Measurements from ENCODE around the gene ELOVL2. TPM values are rescaled to one million over a fixed set of nuclear protein-coding genes. Genes with fewer than 3 reads are reported as not detected.
"Not testable (repeated sequence)": the region's sequence is repeated elsewhere in the genome, so short reads cannot be mapped to it uniquely, and the experiment has no call there.

The ELOVL2 gene
- total RNA-seq, 1 donor from 2014 or later: 0.52 TPM

DNA sequence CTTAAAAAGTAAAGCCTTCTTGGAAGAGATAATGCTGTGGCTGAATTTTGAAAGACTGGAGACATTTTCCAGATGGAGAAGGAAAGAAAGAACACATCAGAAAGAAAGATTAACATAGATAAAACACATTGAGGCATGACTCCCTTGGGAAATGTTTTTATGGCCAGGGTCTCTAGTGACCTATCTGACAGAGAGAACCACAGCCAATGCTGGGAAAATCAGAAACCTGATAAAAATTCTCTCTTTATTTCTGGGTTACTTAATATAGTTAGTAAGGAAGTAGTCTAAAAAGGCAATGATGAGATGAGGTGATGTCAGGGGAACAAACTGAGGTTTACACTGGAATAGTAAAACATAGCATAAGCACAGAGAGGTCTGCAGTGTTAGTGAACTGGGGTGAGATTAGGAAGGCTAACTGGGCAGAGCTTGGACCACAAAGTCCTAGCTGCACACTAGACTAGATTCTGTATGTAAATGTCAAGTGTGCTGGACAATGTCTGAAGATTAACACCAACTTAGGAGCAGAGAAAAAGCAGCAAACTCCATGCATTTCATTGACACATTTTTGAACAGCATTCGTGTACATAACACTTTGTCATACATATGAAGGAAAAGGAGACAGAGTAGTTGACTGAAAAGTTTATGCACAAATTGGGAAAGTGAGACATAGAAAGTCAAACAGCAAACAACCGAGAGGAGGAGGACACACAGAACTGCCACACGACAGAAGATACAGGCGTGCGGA, 31.0 kb downstream of the ELOVL2 start:
- H3K27me3 ChIP-seq (ENCODE audit: control insufficient read depth in 3 of 3, insufficient read depth in 3 of 3, low read length in 3 of 3): peaks cover 2 to 6% (median 4%) of the 10 kb centered on the region in 3 donors
- peaks cover 0 to 2% (median 0%) of the 10 kb centered on the region in 3 donors for H3K4me1 ChIP-seq (ENCODE audit: control insufficient read depth in 3 of 3, insufficient read depth in 3 of 3, low read length in 3 of 3)
- no peak overlapping the region for H3K27ac ChIP-seq (ENCODE audit: low read depth, low read length)
- no peak overlapping the region for H3K4me3 ChIP-seq (ENCODE audit: low read length in 3 of 3)
- no peaks in the 10 kb centered on the region for H3K36me3 ChIP-seq (ENCODE audit: control insufficient read depth in 3 of 3, insufficient read depth in 3 of 3, low read length in 3 of 3)
- no peaks in the 10 kb centered on the region for H3K9me3 ChIP-seq (ENCODE audit: control insufficient read depth in 3 of 3, low read length in 3 of 3)
- no peak overlapping the region for H3K9ac ChIP-seq (ENCODE audit: low read depth in 1 of 3, low read length in 3 of 3)

DNA sequence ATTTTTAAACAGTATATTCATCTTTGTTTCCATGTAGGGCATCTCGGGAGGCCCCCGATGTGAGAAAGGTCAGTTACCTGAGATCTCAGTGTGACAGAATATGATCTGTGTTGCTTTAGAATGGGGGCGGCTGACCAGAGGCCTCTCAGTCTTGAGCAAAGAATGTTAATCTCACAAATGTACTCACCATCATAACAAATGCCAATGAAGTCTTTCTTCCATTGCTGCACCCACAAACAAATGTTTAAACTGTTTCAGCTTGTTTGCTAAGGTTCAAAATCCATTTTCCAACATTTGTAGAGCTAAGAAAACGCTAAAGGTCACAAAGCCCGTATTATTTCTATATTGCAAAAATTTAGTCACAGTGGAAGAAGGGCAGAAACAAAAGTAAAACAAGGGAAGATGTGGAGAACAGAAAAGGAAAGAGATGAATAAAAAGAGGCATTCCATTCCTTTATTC, 31.8 kb downstream of the ELOVL2 start:
- Histone ChIP-seq H3K27me3 (ENCODE audit: control insufficient read depth in 3 of 3, insufficient read depth in 3 of 3, low read length in 3 of 3) (peaks cover 2 to 6% (median 4%) of the 10 kb centered on the region in 3 donors), H3K9ac (ENCODE audit: low read depth in 1 of 3, low read length in 3 of 3) (no peak overlapping the region), H3K36me3 (ENCODE audit: control insufficient read depth in 3 of 3, insufficient read depth in 3 of 3, low read length in 3 of 3) (no peaks in the 10 kb centered on the region), H3K4me1 (ENCODE audit: control insufficient read depth in 3 of 3, insufficient read depth in 3 of 3, low read length in 3 of 3) (peaks cover 0 to 2% (median 0%) of the 10 kb centered on the region in 3 donors), H3K27ac (ENCODE audit: low read depth, low read length) (no peak overlapping the region), H3K4me3 (ENCODE audit: low read length in 3 of 3) (no peak overlapping the region), H3K9me3 (ENCODE audit: control insufficient read depth in 3 of 3, low read length in 3 of 3) (no peaks in the 10 kb centered on the region)

DNA sequence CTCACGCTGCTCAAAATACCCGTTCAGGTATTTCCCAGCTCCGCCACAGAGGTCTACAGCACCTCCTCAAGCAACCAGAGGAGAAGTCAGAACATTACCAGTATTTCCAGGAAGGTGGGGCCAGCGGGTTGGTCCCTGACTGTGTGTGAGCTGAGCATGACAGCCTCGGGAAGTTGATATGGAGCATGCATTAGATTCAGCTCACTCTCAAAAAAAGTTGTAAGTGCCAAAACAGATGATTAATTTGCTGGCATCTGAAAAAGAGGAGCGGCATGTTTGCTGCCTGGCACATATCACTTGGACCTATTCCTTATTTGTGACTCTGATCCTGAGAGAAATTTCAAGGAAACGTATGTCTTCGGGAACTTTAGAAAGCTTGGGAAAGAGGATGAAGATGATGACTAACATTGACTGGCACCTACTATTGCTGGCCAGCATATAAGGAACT, 32.3 kb downstream of the ELOVL2 start:
- Histone ChIP-seq H3K9me3 (ENCODE audit: control insufficient read depth in 3 of 3, low read length in 3 of 3) (no peaks in the 10 kb centered on the region), H3K27ac (ENCODE audit: low read depth, low read length) (no peak overlapping the region), H3K27me3 (ENCODE audit: control insufficient read depth in 3 of 3, insufficient read depth in 3 of 3, low read length in 3 of 3) (peaks cover 2 to 6% (median 4%) of the 10 kb centered on the region in 3 donors), H3K4me3 (ENCODE audit: low read length in 3 of 3) (no peak overlapping the region), H3K9ac (ENCODE audit: low read depth in 1 of 3, low read length in 3 of 3) (no peak overlapping the region), H3K36me3 (ENCODE audit: control insufficient read depth in 3 of 3, insufficient read depth in 3 of 3, low read length in 3 of 3) (no peaks in the 10 kb centered on the region), H3K4me1 (ENCODE audit: control insufficient read depth in 3 of 3, insufficient read depth in 3 of 3, low read length in 3 of 3) (peaks cover 0 to 2% (median 0%) of the 10 kb centered on the region in 3 donors)

DNA sequence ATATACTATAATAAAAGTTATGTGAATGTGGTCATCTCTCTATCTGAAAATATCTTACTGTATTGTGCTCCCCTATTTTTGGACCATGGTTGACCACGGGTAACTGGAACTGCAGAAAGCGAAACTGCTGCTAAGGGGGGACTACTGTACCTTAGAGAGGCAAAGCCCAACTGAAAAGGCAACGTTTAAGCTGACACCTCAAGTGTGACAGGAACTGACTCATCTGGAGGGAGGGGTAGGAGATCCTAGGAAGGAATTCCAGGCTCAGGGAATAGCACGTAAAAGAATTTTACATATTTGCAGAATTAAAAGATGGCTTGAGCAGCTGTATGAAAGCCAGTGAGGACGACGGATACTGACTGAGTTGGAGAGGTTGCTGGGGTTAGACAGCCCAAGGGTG, 34.8 kb downstream of the ELOVL2 start:
- Histone ChIP-seq H3K36me3 (ENCODE audit: control insufficient read depth in 3 of 3, insufficient read depth in 3 of 3, low read length in 3 of 3) (no peaks in the 10 kb centered on the region), H3K4me1 (ENCODE audit: control insufficient read depth in 3 of 3, insufficient read depth in 3 of 3, low read length in 3 of 3) (peaks cover 0 to 2% (median 0%) of the 10 kb centered on the region in 3 donors), H3K27ac (ENCODE audit: low read depth, low read length) (no peak overlapping the region), H3K4me3 (ENCODE audit: low read length in 3 of 3) (no peak overlapping the region), H3K9me3 (ENCODE audit: control insufficient read depth in 3 of 3, low read length in 3 of 3) (no peaks in the 10 kb centered on the region), H3K9ac (ENCODE audit: low read depth in 1 of 3, low read length in 3 of 3) (no peak overlapping the region), H3K27me3 (ENCODE audit: control insufficient read depth in 3 of 3, insufficient read depth in 3 of 3, low read length in 3 of 3) (peaks cover 2 to 4% (median 3%) of the 10 kb centered on the region in 3 donors)

DNA sequence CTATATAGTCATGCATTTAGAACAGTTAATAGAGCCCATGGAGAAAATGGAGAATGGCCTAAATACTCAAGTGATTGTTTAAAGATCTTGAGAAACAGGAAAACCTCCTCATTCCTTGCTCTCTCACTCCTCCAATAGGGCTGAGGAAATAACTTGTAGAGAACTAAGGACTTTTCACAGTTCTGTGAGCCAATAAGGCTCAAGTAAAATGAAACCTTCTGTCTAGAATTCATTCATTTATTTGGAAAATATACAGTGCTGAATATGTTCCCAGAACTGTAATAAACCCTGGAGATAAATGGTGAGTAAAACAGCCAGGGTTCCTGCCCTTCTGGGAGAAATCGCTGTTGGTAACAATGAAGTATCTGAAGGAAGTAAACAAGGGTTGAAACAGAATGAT, 35.3 kb downstream of the ELOVL2 start:
- peaks cover 0 to 2% (median 0%) of the 10 kb centered on the region in 3 donors for H3K4me1 ChIP-seq (ENCODE audit: control insufficient read depth in 3 of 3, insufficient read depth in 3 of 3, low read length in 3 of 3)
- H3K27ac ChIP-seq (ENCODE audit: low read depth, low read length): no peak overlapping the region
- H3K4me3 ChIP-seq (ENCODE audit: low read length in 3 of 3): no peak overlapping the region
- no peaks in the 10 kb centered on the region for H3K36me3 ChIP-seq (ENCODE audit: control insufficient read depth in 3 of 3, insufficient read depth in 3 of 3, low read length in 3 of 3)
- H3K9ac ChIP-seq (ENCODE audit: low read depth in 1 of 3, low read length in 3 of 3): no peak overlapping the region
- H3K27me3 ChIP-seq (ENCODE audit: control insufficient read depth in 3 of 3, insufficient read depth in 3 of 3, low read length in 3 of 3): peaks cover 2 to 4% (median 3%) of the 10 kb centered on the region in 3 donors
- H3K9me3 ChIP-seq (ENCODE audit: control insufficient read depth in 3 of 3, low read length in 3 of 3): no peaks in the 10 kb centered on the region

DNA sequence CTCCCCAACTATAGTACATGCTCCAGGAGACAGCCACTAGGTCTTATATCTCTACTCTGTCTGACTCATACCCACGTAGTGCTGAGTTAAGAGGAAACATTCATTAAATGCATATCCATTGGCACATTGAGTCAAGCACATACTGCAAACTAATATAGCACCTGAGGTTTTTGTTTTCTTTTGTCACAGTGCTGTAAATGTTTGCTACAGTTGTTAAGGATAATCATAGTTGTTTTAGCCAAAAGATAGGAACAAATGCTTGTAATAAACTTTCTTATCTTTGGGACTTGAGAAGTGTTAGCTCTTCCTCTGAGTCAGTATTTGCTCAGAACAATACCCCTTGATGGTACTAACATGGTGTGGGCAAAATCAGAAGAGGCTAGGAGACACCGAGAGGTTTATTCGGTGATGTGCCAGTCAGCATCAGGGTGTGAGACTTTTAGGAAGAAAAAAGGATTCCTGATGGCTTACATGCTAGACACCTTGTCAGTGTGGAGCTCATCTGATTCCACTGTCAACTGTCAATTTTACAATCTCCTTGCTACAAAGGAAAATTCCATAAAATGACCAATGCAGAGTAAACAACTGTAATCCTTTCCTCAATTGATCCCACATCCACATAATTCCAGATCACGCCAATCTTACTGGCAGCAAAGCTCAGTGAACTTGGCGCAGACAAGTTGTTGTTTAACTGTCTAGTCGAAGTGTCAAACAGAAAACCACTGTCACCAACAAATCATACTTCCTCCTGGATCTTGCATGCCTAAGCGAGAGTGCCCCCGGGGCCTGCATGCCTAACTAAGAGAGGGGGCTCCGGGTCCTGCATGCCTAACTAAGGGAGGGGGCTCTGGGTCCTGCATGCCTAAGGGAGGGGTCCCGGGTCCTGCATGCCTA, 36.1 kb downstream of the ELOVL2 start:
- H3K27me3 ChIP-seq (ENCODE audit: control insufficient read depth in 3 of 3, insufficient read depth in 3 of 3, low read length in 3 of 3): peaks cover 0 to 3% (median 2%) of the 10 kb centered on the region in 3 donors
- H3K4me1 ChIP-seq (ENCODE audit: control insufficient read depth in 3 of 3, insufficient read depth in 3 of 3, low read length in 3 of 3): peaks cover 0 to 2% (median 0%) of the 10 kb centered on the region in 3 donors
- H3K36me3 ChIP-seq (ENCODE audit: control insufficient read depth in 3 of 3, insufficient read depth in 3 of 3, low read length in 3 of 3): no peaks in the 10 kb centered on the region
- no peak overlapping the region for H3K4me3 ChIP-seq (ENCODE audit: low read length in 3 of 3)
- H3K9ac ChIP-seq (ENCODE audit: low read depth in 1 of 3, low read length in 3 of 3): no peak overlapping the region
- H3K27ac ChIP-seq (ENCODE audit: low read depth, low read length): no peak overlapping the region
- H3K9me3 ChIP-seq (ENCODE audit: control insufficient read depth in 3 of 3, low read length in 3 of 3): no peaks in the 10 kb centered on the region

DNA sequence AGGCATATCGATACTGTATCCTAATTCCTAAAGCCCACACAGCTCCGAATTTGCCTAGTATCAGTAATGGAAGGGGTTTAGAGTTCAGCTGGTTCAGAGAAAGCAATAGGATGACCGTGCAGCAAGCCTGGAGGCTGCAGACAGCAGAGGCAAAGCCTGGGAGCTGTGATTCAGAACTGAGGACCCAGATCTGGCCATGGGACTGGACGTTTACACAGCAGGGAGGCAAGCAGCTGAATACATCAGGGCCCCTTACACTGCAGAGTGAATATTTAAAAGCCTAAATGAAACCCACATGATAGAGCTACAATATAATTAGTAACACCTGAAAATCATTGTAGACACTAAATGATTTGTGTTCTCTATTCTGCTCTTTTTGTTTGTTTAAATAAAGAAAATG, 38.0 kb downstream of the ELOVL2 start:
- no peak overlapping the region for H3K9ac ChIP-seq (ENCODE audit: low read depth in 1 of 3, low read length in 3 of 3)
- no peak overlapping the region for H3K27ac ChIP-seq (ENCODE audit: low read depth, low read length)
- peaks cover 0 to 2% (median 0%) of the 10 kb centered on the region in 3 donors for H3K27me3 ChIP-seq (ENCODE audit: control insufficient read depth in 3 of 3, insufficient read depth in 3 of 3, low read length in 3 of 3)
- no peaks in the 10 kb centered on the region for H3K9me3 ChIP-seq (ENCODE audit: control insufficient read depth in 3 of 3, low read length in 3 of 3)
- H3K36me3 ChIP-seq (ENCODE audit: control insufficient read depth in 3 of 3, insufficient read depth in 3 of 3, low read length in 3 of 3): no peaks in the 10 kb centered on the region
- peaks cover 0 to 2% (median 0%) of the 10 kb centered on the region in 3 donors for H3K4me1 ChIP-seq (ENCODE audit: control insufficient read depth in 3 of 3, insufficient read depth in 3 of 3, low read length in 3 of 3)
- no peak overlapping the region for H3K4me3 ChIP-seq (ENCODE audit: low read length in 3 of 3)

DNA sequence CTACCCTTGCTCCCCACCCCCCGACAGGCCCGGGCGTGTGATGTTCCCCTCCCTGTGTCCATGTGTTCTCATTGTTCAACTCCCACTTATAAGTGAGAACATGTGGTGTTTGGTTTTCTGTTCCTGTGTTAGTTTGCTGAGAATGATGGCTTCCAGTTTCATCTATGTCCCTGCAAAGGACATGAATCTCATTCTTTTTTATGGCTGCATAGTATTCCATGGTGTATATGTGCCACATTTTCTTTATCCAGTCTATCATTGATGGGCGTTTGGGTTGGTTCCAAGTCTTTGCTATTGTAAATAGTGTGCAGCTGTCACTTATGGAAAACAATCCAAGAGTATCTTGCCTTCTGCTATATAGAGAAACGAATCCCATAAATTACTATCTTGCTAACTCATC, 40.8 kb downstream of the ELOVL2 start:
- not testable (repeated sequence) for H3K9me3 ChIP-seq (ENCODE audit: control insufficient read depth in 3 of 3, low read length in 3 of 3); H3K4me1 ChIP-seq (ENCODE audit: control insufficient read depth in 3 of 3, insufficient read depth in 3 of 3, low read length in 3 of 3); H3K36me3 ChIP-seq (ENCODE audit: control insufficient read depth in 3 of 3, insufficient read depth in 3 of 3, low read length in 3 of 3); H3K27ac ChIP-seq (ENCODE audit: low read depth, low read length); H3K4me3 ChIP-seq (ENCODE audit: low read length in 3 of 3); H3K27me3 ChIP-seq (ENCODE audit: control insufficient read depth in 3 of 3, insufficient read depth in 3 of 3, low read length in 3 of 3); H3K9ac ChIP-seq (ENCODE audit: low read depth in 1 of 3, low read length in 3 of 3)

DNA sequence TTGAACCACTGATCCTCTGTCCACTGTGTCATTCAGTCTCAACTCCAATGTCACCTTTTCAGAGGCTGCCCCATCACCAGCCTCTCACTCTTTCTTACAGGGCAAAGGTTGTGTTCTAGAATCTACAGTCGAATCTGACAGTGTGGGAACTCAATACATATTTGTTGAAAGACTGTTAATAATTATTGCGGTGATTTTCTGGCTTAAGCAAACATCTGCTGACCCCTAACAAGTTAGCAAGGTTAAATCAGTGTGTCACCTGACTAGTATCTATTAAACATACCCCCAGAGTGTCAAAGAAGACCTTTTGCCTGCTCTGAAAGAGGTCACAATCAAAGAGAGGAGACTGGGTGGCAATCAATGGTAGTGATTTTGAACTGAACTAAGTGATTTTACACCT, 41.9 kb downstream of the ELOVL2 start:
- no peaks in the 10 kb centered on the region for H3K27me3 ChIP-seq (ENCODE audit: control insufficient read depth in 3 of 3, insufficient read depth in 3 of 3, low read length in 3 of 3)
- no peaks in the 10 kb centered on the region for H3K36me3 ChIP-seq (ENCODE audit: control insufficient read depth in 3 of 3, insufficient read depth in 3 of 3, low read length in 3 of 3)
- no peaks in the 10 kb centered on the region for H3K9me3 ChIP-seq (ENCODE audit: control insufficient read depth in 3 of 3, low read length in 3 of 3)
- no peak overlapping the region for H3K27ac ChIP-seq (ENCODE audit: low read depth, low read length)
- no peak overlapping the region for H3K9ac ChIP-seq (ENCODE audit: low read depth in 1 of 3, low read length in 3 of 3)
- peaks cover 0 to 4% (median 0%) of the 10 kb centered on the region in 3 donors for H3K4me1 ChIP-seq (ENCODE audit: control insufficient read depth in 3 of 3, insufficient read depth in 3 of 3, low read length in 3 of 3)
- H3K4me3 ChIP-seq (ENCODE audit: low read length in 3 of 3): no peak overlapping the region

DNA sequence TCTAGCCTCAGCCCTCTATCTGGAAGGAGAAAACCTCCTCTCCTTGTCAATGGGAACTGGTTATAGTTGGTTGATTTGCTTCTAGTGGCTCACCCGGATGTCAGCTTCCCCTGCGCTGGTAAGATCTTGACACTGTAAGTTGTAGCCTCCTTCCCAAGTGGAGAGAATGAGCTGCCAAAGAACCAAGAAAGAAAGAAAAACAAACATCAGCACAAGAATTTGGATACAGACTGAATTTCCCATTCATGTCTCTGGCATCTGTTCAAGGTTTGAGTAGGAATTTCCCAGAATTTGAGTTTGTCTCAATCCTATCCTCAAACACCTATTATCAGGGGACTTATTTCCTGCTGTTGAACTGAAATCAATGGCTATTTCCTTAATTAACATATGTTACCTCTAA, 44.1 kb downstream of the ELOVL2 start:
- Histone ChIP-seq H3K27ac (ENCODE audit: low read depth, low read length) (no peak overlapping the region), H3K36me3 (ENCODE audit: control insufficient read depth in 3 of 3, insufficient read depth in 3 of 3, low read length in 3 of 3) (no peaks in the 10 kb centered on the region), H3K4me3 (ENCODE audit: low read length in 3 of 3) (no peak overlapping the region), H3K9ac (ENCODE audit: low read depth in 1 of 3, low read length in 3 of 3) (no peak overlapping the region), H3K27me3 (ENCODE audit: control insufficient read depth in 3 of 3, insufficient read depth in 3 of 3, low read length in 3 of 3) (no peaks in the 10 kb centered on the region), H3K9me3 (ENCODE audit: control insufficient read depth in 3 of 3, low read length in 3 of 3) (no peaks in the 10 kb centered on the region), H3K4me1 (ENCODE audit: control insufficient read depth in 3 of 3, insufficient read depth in 3 of 3, low read length in 3 of 3) (peaks cover 0 to 4% (median 0%) of the 10 kb centered on the region in 3 donors)

Measured in skeletal muscle tissue (tissue), 4 donors.